Hippocampal formation (tissue), 2 donors: Measurements from ENCODE around the gene TIGAR.

Experiments
- DNase-seq, 2 donors: peaks; one replicate each; lab custom pipeline; 2025; lab: John Stamatoyannopoulos, UW

TIGAR gene, protein sequence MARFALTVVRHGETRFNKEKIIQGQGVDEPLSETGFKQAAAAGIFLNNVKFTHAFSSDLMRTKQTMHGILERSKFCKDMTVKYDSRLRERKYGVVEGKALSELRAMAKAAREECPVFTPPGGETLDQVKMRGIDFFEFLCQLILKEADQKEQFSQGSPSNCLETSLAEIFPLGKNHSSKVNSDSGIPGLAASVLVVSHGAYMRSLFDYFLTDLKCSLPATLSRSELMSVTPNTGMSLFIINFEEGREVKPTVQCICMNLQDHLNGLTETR

DNA sequence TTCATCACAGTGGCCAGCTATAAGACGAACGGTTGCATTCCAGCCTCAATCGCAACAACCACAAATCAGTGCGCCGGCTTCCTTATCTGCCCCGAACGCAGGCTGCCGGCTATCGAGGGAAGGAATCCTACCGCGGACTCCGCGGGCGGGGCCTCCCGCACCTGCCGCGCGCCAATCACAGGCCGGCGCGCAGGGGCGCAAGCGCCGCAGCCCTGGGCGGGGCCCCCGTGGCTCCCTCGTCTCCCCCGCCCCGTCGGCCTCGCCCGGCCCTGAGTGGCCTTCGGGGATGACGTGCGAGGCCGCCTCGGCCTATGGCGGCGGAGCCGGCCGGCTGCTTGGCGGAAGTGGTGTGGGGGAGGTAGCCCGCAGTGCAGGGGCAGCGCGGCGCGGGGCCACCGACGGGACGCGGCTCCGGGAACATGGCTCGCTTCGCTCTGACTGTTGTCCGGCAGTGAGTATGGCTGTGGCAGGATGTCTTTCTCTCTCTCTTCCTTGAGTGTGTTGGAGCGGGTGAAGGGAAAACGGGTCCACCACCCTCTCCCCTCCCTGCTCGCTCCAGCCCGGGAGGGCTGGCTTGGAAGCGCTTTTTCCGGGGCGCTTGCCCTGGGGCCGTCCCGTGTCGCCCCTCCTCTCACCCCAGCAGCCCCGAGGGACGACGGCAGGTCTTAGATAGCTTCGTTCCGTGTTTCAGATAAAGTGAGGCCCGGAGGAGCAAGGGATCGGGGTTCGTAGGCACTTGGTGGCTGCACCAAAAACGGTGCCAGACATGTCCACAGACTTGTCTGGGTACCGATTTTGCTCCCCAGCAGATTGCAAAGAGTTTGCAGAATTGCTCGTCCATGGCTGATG lies at the start of gene TIGAR:
TSS of gene TIGAR (plus strand) at position 361 of the 849 bp plus-strand sequence. CDS start at position 420, 59 bp downstream.
- DNase-seq = peak; percentile 90 to 94

DNA sequence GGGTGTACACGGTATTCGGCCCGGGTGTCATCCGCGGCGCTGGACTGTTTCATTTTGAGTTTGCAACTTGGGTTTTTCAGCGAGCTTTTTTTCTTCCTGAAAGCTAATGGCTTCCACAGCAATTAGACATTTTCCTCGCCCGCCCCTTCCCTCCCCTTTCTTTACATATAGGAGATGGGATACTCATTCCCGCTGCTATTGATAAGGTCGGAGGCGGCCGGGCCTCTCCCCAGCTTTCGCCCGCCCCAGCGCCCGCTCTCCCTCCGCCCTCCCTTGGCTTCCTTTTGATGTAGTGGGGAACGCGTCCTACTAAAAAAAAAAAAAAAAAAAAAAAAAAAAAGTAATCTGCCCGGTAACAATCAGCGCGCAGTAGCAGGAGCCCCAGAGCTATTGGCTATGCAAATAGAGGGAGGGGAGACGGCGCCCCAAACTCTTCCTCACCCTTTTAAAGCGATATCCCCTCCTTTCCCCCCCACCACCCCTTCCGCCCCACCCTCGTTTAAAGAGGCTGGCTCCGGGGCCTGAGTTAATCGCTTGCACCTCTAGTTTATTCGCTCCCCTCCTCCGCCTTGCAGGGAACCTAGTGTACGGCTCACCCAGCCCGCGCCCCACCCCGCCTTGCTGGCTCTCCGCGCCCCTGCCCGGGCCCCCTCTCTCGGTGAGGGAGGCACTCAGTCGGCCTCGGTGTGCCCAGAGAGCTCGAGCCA lies 49.1 kb upstream of the TIGAR start:
- DNase-seq = peak; percentile 50 to 55

DNA sequence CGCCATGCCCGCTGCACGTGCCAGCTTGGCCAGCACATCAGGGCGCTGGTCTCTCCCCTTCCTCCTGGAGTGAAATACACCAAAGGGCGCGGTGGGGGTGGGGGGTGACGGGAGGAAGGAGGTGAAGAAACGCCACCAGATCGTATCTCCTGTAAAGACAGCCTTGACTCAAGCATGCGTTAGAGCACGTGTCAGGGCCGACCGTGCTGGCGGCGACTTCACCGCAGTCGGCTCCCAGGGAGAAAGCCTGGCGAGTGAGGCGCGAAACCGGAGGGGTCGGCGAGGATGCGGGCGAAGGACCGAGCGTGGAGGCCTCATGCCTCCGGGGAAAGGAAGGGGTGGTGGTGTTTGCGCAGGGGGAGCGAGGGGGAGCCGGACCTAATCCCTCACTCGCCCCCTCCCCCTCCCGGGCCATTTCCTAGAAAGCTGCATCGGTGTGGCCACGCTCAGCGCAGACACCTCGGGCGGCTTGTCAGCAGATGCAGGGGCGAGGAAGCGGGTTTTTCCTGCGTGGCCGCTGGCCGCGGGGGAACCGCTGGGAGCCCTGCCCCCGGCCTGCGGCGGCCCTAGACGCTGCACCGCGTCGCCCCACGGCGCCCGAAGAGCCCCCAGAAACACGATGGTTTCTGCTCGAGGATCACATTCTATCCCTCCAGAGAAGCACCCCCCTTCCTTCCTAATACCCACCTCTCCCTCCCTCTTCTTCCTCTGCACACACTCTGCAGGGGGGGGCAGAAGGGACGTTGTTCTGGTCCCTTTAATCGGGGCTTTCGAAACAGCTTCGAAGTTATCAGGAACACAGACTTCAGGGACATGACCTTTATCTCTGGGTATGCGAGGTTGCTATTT lies 48.4 kb upstream of the TIGAR start:
- DNase-seq = no peak

DNA sequence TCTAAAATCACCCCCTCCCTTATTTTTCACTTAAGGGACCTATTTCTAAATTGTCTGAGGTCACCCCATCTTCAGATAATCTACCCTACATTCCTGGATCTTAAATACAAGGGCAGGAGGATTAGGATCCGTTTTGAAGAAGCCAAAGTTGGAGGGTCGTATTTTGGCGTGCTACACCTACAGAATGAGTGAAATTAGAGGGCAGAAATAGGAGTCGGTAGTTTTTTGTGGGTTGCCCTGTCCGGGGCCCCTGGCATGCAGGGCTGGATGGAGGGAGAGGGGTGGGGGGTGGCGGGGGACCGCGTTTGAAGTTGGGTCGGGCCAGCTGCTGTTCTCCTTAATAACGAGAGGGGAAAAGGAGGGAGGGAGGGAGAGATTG lies 47.8 kb upstream of the TIGAR start:
- no peak for DNase-seq

DNA sequence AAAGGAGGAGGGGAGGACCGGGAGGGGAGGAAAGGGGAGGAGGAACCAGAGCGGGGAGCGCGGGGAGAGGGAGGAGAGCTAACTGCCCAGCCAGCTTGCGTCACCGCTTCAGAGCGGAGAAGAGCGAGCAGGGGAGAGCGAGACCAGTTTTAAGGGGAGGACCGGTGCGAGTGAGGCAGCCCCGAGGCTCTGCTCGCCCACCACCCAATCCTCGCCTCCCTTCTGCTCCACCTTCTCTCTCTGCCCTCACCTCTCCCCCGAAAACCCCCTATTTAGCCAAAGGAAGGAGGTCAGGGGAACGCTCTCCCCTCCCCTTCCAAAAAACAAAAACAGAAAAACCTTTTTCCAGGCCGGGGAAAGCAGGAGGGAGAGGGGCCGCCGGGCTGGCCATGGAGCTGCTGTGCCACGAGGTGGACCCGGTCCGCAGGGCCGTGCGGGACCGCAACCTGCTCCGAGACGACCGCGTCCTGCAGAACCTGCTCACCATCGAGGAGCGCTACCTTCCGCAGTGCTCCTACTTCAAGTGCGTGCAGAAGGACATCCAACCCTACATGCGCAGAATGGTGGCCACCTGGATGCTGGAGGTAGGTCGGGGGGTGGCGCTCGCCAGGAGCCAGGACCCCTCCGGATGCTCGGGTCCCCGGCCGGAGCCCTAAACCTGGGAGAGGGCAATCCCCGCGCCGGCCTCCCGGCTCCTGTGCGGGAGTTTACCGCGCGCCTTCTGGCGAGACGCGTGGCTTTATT lies 47.2 kb upstream of the TIGAR start, which contains the start of gene CCND2:
TSS of gene CCND2 (plus strand) at position 111 of the 744 bp plus-strand sequence. CDS start at position 390, 279 bp downstream.
- DNase-seq = peak; percentile 61 to 82

DNA sequence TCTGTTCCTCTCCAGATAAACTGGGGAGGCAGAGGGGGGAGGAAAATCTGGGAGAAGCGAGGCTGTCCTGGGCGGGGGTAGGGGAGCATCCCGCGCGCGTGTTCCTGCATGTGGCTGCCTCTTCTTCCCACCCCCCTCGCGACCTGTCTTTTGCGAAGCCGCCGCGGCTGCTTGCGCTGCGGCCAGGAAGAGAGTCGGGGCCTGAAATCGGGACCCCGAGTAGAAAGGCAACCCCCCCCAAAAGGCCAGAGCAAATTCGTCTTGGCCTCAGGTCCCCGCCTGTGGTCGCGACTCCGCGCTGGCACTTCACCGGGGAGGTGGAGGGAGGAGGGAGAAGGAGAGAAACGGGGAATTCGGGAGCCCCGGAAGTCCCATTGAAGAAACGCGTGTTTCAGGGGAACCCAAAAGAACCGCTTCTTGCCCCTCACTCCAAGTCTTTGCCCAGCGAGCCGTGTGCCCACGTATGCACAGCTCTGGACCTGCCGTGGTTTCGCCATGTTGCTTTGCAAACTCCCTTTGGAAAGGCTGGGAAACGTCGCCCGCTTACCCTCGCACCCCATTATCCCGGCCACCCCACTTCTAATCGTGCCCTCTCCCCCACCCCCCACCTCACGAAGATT lies 46.5 kb upstream of the TIGAR start:
- no peak for DNase-seq

DNA sequence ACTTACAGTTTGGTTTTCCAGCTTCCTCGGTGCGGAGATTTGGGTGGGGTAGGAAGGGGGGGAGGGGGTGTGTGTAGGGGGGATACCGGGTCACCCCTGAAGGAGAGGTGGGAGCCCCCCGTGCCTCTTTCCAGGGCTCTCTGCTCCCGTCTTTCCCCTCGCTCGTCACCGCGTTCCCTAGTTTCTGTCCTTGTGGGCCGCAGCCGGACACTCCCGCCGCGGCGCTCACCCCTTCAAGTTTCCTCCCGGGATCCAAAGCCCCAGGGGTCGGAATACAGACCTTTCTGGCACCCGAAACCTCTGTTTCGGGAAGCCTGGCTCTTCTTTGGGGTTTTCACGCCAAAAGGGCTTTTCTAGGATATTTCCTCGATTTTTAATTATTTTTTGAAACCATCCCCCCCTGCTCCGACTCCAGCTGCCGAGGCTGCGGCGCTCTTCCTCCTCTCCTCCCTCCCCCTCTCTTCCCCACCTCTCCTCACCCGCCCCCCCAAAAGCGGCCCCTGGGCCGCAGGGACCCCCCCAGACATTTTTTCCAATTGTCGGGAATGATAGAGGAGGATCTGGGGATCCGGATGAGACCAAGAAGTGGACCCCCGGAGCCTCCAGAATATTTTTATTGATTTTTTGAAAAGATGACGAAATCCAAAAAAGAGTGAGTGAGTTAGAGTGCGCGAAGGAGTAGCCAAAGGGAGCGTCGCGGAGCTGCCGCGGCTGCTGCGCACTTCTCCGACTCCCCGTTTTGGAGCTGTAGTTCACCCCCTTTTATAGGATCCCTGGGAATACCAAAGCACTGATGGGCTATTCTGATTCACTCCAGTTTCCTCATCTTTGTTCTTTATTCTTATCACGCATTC lies 45.8 kb upstream of the TIGAR start:
- no peak for DNase-seq

DNA sequence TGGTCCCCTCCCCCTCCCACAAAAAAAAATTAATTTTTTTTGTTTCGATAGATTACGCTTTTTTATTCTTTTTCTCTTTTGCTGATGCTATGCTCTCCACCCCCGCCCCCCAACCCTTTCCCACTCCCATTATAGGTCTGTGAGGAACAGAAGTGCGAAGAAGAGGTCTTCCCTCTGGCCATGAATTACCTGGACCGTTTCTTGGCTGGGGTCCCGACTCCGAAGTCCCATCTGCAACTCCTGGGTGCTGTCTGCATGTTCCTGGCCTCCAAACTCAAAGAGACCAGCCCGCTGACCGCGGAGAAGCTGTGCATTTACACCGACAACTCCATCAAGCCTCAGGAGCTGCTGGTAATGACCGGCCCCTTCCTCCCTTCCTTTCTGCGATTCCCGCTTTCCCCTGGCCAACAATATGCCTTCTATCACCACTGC lies 45.1 kb upstream of the TIGAR start:
- no peak for DNase-seq

DNA sequence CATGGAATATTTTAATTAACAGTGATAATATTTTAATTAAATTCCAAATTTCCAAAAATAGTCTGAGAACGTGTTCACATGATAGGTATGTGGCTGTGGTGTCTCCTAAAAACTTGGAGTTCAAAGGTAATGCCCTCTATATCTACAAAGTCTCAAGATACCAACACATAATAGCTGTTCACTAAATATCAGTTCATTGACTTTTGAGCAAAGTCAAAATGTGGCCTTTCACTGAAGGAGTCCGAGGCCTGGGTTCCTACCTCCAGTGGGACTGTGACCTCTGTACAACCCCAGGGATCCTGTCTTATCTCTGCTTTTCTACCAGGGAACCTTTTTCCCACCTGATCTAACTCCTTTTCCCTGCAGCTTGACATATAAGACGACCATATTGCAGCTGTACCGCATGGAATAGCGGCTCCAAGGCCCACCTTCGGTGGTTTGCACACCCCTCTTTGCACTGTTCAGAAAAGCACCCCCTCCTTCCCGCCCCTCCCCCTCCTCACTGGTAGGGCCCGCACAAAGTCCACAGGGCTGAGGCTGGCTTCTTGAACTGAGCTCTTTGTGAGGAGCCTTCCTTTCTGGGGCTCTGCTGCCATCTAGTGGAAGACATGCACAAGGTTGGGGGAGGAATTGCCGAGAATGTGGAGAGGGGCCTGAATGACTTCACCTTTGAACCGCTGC lies 44.3 kb upstream of the TIGAR start:
- DNase-seq = peak; percentile 72

DNA sequence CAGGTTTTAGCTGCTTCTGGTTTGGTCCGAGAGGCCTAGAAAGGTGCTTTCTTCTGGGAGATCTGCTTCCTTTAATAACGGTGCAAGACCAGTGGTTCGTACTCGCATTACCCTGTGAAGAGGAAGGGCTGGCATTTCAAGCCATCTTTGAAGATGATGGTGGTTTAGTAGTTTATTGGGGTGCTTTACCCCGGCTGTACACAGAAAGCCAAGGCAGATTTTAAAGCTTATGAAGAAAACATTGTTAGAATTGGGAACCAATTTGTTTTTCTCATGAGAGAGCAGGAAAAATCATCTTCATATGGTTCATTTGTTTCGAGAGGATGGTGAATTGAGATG lies 43.8 kb upstream of the TIGAR start:
- no peak for DNase-seq

DNA sequence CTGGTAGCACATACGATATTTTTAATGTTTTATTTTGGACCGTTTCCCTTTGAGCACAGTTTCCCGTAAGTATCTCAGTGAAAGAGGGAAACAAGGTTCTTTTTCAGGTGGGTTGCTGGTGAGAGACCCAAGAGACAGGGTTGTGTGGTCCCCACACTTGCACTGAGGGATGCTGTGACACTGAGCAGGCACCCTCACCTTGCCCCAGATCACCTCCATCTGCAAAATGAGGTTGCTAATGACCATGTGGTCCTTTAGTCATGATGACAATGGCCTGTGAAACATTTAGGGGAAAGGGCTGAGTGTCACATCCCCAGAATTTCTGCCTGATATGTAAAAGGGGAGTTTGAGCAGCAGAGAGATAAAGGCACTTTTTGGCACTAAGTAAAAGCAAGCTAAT lies 43.2 kb upstream of the TIGAR start:
- DNase-seq = no peak

DNA sequence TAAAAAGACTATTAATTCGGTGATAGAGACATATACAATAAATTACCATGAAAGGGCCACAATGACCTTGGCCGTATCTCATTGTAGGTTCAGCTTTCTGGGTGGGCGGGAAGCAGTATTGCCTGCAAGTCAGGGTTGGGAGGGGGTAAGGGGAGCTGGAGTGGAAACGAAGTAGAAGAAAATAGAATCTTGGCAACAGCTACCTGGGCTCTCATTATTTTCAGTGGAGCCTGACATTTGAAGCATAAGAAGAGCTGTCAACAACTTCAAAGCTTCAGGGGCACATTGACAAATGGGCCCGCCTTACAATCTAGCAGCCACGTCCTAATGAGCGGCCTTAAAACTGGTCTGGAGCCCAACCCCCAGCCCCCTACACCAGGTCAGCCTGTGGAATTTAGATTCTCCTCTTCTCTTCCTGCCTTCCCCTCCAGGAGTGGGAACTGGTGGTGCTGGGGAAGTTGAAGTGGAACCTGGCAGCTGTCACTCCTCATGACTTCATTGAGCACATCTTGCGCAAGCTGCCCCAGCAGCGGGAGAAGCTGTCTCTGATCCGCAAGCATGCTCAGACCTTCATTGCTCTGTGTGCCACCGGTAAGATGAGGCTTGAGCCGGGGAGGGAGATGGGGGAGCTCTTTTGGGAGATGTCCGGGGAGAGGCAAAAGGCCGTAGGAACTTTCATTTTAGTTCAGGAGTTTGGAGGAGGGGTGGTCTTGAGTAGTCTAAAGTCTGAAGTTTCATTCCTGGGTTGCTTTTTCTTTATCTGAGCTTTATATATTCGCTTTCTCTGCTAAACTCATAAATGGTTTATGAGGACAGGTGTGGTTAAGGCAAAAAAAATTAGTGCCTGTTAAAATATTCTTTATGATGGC lies 42.5 kb upstream of the TIGAR start:
- DNase-seq = no peak

DNA sequence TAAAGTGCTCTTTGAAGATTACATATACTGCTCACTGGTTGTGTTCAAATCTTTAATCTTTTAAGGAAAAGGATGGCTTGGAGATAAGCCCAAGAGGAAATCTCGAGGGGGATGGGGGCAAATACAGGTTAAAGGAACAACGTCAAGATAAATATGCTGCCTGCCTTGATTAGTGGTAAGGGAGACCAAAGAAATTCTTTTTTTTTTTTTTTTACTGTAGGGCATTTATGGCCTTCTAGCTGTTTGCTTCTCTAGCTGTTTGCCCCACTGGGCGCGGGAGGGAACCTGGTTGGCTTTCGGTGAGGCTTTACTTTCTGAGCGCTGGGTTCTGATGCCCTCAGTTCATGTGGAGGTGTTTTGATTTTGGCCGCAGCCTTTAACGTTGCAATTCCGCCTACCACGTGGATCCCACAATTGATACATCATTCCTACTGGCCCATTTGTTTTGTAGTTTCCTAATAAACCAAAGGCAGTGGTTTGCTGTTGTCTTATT lies 41.8 kb upstream of the TIGAR start:
- no peak for DNase-seq

DNA sequence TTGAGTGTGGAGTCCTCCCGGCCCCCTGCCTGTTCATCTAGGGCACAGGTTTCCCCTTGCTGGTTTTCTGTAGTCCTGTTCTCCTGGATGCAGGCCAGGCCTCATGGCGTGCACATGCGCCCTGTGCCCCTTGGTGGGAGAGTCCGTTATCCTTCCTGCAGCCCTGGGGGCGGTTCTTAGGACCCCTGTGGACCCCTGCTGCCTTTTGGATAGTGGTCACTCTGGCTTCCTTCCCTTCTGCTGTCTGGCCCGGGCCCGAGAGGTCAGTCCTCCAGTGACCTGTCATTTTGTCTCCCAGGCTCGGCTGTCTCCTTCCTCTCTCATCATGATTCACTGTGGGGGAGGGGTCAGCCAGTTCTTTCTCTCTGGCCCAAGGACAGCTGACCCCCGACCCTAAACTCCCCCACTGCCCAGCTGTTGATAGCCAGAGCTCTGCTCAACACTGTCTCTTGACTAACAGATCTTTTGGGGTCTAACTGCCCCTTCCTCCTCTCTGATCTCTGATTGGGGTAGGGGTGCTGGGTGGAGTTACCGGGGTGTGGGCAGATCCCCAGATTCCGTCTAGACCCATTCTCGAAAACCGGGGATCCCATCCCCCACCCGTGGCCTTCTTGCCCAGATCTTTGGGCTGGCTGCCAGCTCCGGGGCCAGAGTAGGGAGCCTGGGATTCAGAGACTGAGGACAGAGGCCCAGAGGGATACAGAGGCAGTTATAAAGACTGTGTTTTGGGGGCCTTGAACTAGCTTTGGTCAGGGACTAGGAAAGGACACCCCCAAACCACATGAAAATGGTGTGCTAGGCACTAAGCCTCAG lies 40.5 kb upstream of the TIGAR start:
- no peak for DNase-seq

DNA sequence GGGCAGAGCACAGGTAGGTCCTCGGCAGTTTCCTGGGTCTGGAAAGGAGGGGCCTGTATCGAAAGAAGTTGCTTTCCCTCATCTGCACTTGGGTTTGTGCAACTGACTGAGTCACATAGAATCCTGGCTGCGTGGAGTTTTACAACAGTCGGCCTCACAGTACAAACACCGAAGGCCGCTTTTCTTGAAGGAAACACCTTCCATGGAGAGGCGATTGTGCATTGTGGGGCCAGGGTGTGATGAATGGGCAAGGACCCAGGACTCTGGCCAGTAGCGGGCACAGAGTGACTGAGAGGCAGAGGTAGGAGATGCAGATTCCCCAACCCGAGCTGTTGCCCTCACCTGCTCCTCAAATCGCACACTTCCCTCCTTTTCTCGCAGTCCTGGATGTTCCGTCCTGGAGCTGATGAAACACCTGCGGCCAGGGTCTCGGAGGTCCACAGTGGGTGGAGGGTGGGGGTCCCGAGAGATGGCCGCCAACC lies 39.8 kb upstream of the TIGAR start:
- no peak for DNase-seq

DNA sequence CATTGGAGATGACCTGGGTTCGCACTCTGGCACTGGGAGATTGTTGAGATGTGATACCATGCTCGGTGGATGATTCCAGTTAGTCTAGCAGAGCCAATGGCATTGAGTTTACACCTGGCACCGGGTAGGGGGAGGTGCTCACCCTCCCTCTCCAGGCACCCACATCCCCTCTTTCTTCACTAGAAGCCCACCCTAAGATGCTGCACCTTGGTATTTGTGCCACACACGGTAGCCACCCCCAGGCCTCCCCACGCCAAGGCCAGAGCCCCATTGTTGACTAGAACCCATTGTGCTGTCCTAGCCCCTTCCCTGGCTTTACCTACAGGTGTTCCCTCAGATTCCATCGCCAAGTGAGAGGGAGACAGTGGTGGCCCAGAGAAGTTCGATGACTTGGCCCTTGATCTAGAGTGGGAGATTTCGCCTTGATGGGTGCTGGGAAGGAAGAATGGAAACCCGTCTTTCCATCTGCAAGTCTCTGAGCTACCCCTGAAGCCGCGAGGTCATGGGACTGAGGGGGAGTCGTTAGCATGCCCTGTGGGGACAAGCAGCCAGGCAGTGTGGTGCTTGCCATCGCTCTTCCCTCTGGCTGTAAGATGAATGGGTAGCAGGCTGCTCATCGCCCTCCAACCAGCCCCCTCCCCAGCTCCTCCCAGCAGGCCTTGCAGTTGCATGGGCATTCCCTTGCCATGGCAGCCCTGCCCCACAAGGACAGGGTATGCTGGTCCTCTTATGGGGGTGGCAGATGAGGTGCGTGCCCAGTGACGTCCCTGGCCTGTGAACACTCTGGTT lies 38.7 kb upstream of the TIGAR start:
- no peak for DNase-seq
